ENCODE results near the gene OCLN.
"Not testable (repeated sequence)": the region's sequence is repeated elsewhere in the genome, so short reads cannot be mapped to it uniquely, and the experiment has no call there.

Gene OCLN

DNA sequence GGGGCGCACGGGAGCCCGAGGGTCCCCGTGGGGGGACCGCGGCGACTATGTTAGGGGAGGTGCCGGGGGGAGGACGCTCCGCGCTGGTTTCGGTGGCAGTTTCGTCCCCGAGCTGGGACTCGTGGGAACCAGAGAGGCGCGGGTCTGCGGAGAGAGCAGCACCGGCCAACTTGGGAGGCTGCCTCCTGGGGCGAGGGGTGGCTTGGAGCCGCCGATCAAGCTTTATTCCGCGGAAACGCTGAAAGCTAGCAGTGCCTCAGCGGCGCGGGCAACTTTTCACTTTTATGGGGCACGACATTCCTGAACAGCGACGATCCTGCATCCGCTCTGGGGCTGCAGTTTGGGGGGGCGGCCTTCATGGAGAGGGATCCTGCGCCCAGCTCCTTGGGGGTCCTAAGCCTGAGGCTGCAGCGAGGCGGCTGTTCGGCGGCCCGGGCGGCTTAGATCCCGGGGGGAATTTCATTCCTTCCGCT lies 369 bp downstream of the OCLN start:
- no peak for DNase-seq

DNA sequence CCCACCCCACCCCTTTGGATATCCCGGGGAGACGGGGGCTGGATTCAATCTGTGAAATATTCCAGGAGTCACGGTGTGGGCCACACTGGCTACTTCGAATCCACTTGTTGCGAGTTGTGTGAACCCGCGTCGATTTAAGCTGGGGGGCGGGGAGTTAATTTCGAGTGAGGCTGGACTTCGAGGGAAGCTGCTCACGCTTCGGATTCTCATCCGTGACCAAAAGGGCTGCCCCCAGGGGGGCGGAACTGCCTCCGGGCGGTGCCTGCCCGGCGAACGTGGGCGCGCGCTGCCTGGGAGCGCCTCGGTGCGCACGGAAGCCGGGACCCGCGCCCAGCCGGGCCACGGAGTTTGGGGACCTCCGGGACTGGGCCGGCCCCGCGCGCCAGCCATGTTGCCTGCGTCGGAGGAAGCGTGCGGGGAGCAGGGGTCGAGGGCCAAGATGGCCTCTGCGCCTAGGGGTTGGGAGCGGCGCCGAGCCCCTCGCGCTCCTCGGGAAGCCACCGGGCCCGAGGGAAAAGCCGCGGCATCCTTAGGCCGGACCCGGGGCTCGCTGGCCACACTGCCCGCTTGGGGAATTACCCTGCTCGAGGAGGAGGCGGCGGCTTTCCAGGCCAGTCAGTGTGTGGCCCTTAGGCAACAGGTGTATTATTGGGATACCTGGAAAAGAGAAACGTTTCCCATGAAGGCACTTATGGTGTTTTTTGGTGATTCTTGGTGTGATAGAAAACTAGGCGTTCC lies 975 bp downstream of the OCLN start:
- no peak for DNase-seq

- no peak for DNase-seq
These were observed 1.9 kb downstream of the OCLN start for GRCh38 chr5:69494452-69494851.

GRCh38 chr5:69497006-69497520 lies 4.5 kb downstream of the OCLN start:
- DNase-seq: no peak

GRCh38 chr5:69498384-69498783 lies 5.8 kb downstream of the OCLN start:
- DNase-seq: no peak

GRCh38 chr5:69502367-69502766 lies 9.8 kb downstream of the OCLN start:
- no peak for DNase-seq

GRCh38 chr5:69502767-69503488 lies 10.3 kb downstream of the OCLN start:
- DNase-seq: no peak

- DNase-seq: no peak
These were observed 11.4 kb downstream of the OCLN start for GRCh38 chr5:69504036-69504435.

- no peak for DNase-seq
These were observed 12.7 kb downstream of the OCLN start for GRCh38 chr5:69505306-69505705.

DNA sequence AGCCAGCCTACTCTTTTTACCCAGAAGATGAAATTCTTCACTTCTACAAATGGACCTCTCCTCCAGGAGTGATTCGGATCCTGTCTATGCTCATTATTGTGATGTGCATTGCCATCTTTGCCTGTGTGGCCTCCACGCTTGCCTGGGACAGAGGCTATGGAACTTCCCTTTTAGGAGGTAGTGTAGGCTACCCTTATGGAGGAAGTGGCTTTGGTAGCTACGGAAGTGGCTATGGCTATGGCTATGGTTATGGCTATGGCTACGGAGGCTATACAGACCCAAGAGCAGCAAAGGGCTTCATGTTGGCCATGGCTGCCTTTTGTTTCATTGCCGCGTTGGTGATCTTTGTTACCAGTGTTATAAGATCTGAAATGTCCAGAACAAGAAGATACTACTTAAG lies 16.6 kb downstream of the OCLN start:
- DNase-seq: no peak

GRCh38 chr5:69510694-69511093 lies 18.1 kb downstream of the OCLN start:
- no peak for DNase-seq

GRCh38 chr5:69512740-69513260 lies 20.2 kb downstream of the OCLN start:
- DNase-seq: no peak

DNA sequence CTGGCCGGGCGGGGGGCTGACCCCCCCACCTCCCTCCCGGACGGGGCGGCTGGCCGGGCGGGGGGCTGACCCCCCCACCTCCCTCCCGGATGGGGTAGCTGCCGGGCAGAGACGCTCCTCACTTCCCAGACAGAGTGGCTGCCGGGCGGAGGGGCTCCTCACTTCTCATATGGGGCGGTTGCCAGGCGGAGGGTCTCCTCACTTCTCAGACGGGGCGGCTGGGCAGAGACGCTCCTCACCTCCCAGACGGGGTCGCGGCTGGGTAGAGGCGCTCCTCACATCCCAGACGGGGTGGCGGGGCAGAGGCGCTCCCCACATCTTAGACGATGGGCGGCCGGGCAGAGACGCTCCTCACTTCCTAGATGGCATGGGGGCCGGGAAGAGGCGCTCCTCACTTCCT lies 23.0 kb downstream of the OCLN start:
- not testable (repeated sequence) for DNase-seq

- DNase-seq: no peak
These were observed 24.2 kb downstream of the OCLN start for GRCh38 chr5:69516769-69517168.

- no peak for DNase-seq
These were observed 25.2 kb downstream of the OCLN start for GRCh38 chr5:69517763-69518212.

DNA sequence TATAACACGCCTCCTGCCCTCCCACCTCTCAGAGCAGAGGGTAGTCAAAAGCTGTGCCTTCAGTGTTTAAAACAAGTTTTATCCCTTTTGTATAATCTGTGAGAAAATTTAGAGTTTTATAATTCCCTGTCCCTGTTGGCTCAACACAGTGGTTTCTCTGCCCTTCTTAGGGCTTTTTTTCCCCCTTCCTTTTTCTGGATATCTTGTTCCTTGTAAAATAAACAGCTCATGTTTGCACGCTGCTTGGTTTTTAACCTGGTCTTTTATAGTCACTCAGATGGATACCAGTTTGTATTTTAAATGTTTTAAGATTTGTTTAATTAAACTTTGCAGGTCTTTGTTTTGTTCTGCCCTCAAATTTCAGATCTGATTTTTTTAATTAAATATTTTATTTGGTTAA lies 26.7 kb downstream of the OCLN start:
- no peak for DNase-seq

DNA sequence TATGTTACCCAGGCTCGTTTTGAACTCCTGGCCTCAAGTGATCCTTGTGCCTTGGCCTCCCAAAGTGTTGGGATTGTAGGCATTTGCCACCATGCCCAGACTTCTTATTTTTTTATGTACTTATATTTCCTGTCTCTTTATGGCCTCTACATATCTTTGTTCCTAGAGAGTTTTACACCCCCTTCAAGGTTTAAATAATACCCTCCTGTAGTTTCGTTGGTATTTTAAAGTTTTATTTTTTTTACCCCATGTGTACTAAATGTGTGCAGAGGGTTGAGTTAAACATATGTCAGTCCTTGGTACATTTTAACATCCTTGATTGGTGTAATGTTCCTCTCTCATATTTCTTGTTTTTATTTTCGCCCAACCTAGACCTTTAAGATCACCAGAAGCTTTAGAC lies 29.4 kb downstream of the OCLN start:
- no peak for DNase-seq

DNA sequence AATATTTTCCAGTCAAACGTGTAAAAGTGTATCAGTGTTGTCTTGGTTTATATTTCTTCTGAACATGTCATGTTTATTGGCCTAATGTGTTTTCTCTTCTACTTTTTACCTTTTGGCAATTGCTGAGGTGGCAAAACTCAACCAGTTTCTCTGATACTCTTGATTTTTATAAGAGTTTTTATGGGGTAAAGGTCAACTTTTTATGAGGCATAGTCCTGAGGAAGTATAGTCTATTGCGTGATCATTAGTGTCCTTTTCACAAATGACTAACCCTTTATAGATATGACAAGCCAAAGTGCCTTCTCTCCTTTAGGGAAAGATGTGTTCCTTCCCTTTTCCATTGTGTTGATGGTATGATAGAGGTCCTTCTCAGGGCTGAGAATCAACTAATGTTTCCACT lies 32.9 kb downstream of the OCLN start:
- DNase-seq: no peak

DNA sequence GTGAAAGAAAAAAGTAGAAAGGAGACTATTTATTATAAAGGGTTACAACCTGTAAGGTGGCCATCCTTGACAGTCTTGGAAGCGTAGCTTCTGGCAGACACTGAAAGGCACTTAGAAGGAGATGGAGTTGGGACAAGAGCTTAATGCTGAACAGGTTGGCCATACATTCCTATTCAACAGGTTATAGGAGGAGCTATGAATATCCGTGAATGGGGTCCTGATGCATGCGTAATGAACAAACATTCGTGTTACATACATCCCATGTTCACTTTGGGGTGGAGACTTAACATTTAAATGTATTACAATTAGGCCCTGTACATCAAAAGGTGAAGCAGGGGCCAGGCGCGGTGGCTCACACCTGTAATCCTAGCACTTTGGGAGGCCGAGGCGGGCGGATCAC lies 34.1 kb downstream of the OCLN start:
- no peak for DNase-seq

- DNase-seq: no peak
These were observed 34.7 kb downstream of the OCLN start for GRCh38 chr5:69527128-69527770.

- no peak for DNase-seq
These were observed 35.4 kb downstream of the OCLN start for GRCh38 chr5:69528035-69528434.

- no peak for DNase-seq
These were observed 36.0 kb downstream of the OCLN start for GRCh38 chr5:69528609-69529008.

All from DMS 273 treated with DMSO at 0.1 percent for 48 hours (cell line).